Mucosa of descending colon (tissue), 3 donors: ENCODE measurements around the gene ARL14EPL. TPM values are rescaled to one million over a fixed set of nuclear protein-coding genes. Genes with fewer than 3 reads are reported as not detected.

Experiments used
- ATAC-seq: fragments of 200-7000 bp; cut with Tn5 transposase; one replicate; pipeline ENCODE4 v1.9.1; 2020; ENCODE audit warnings: mild to moderate bottlenecking, moderate library complexity
- DNase-seq, 3 donors: peaks; one replicate each; pipeline ENCODE4 v3.0.0-alpha.2; 2020
- H3K36me3 ChIP-seq: fragments of 200-600 bp; one replicate; pipeline ENCODE4 v1.8.0; 2021; ENCODE audit warnings: low read depth, mild to moderate bottlenecking
- H3K4me1 ChIP-seq: fragments of 200-600 bp; one replicate; pipeline ENCODE4 v1.8.0; 2021; ENCODE audit warnings: low read depth, mild to moderate bottlenecking
- H3K4me3 ChIP-seq: fragments of 200-600 bp; one replicate; pipeline ENCODE4 v1.8.0; 2021; ENCODE audit warnings: mild to moderate bottlenecking
- H3K9me3 ChIP-seq: fragments of 200-600 bp; one replicate; pipeline ENCODE4 v1.8.0; 2021; ENCODE audit warnings: mild to moderate bottlenecking
- intact Hi-C, 2 donors: fragments of 100-400 bp; cut with DNase I in 1 of 2; cut with micrococcal nuclease in 1 of 2; formaldehyde crosslinking; loops; one replicate each; pipeline versions ENCODE4 v1.11.0 to v1.11.1; 2022; cut with DNase I, micrococcal nuclease
- total RNA-seq, 3 donors: library from RNA; stranded (reverse); fragmentation: NEBNext Ultra II Directional in 2 of 3; extraction: Animal tissue kit (Norgen Biotek cat#: 25700) in 2 of 3; gene quantifications; one replicate each; pipeline versions ENCODE4 v1.2.1 to v1.2.4, GENCODE V29; 2021 to 2023
- TF ChIP-seq, protein P1 (sequence below): fragments of 200-600 bp; IDR thresholded peaks from one replicate; pipeline ENCODE4 v1.8.0; 2022; ENCODE audit warnings: antibody characterized with exemption, mild to moderate bottlenecking
- donor health status: DM: no; HTN: no; CAD: no; lungs with moderate emphysema.
- donor health status: DM: no; HTN: no; CAD: no.
- donor health status: DM: no; HTN: yes; CAD: no.

The ARL14EPL gene
- total RNA-seq, 3 donors from 2014 or later = not detected

DNA sequence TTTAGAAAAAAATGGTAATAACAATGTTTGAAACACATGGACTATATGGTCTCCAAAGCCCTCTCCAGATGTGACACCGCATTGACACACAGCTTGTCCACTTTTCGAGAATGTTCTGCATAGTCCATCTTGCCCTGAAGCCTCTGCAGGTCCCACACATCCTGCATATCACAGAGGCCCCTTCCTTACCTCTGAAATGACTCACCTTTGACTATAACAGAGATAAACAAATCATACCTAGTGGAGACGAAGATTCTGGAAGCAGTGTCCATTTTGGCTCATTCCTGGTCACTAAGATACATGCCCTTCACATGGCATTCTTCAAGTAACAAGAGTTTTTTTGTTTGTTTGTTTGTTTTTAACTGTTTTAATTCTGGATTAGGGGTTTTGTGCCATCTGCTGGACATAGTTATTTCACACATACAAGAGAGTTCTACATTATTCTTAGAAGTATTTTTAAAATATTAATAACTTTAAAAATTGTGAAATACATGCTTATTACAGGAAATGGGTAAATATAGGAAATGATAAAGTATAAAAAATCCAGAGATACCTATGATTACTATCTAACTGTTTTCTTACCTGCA lies 5.1 kb downstream of the ARL14EPL start:
- DNase-seq (no peak), ATAC-seq (no peak)
- no peak overlapping the region for H3K4me3 ChIP-seq
- TF ChIP-seq, protein P1, sequence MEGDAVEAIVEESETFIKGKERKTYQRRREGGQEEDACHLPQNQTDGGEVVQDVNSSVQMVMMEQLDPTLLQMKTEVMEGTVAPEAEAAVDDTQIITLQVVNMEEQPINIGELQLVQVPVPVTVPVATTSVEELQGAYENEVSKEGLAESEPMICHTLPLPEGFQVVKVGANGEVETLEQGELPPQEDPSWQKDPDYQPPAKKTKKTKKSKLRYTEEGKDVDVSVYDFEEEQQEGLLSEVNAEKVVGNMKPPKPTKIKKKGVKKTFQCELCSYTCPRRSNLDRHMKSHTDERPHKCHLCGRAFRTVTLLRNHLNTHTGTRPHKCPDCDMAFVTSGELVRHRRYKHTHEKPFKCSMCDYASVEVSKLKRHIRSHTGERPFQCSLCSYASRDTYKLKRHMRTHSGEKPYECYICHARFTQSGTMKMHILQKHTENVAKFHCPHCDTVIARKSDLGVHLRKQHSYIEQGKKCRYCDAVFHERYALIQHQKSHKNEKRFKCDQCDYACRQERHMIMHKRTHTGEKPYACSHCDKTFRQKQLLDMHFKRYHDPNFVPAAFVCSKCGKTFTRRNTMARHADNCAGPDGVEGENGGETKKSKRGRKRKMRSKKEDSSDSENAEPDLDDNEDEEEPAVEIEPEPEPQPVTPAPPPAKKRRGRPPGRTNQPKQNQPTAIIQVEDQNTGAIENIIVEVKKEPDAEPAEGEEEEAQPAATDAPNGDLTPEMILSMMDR = no peak
- H3K9me3 ChIP-seq = no peaks in the 10 kb centered on the region
- no peaks in the 10 kb centered on the region for H3K4me1 ChIP-seq
- intact Hi-C loops = no loop called here
- H3K36me3 ChIP-seq = no peaks in the 10 kb centered on the region

DNA sequence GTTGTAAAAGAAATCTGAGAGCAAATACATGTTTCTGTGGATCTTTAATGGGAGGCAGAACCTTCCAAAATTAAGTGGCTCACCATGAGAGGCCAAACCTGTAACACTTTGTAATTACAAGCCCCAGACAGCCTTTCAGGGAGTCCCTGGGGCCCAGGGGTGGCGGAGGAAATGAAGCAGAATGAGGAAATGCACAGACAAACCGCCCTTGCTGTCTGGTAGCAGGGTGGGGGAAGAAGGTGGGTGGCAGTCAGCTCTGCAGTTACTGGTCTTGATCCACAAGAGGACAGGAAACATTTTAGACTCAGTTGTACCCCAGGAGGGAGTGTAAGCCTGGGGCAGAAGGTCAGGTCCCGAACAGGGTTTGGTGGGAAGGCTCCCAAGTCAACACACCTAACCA lies 6.5 kb downstream of the ARL14EPL start:
- Histone ChIP-seq H3K9me3 (no peaks in the 10 kb centered on the region), H3K36me3 (no peaks in the 10 kb centered on the region), H3K4me3 (no peak overlapping the region), H3K4me1 (no peaks in the 10 kb centered on the region)
- ATAC-seq (peak; percentile 60), DNase-seq (no peak)
- intact Hi-C loops = no loop called here
- TF ChIP-seq, protein P1 = no peak

DNA sequence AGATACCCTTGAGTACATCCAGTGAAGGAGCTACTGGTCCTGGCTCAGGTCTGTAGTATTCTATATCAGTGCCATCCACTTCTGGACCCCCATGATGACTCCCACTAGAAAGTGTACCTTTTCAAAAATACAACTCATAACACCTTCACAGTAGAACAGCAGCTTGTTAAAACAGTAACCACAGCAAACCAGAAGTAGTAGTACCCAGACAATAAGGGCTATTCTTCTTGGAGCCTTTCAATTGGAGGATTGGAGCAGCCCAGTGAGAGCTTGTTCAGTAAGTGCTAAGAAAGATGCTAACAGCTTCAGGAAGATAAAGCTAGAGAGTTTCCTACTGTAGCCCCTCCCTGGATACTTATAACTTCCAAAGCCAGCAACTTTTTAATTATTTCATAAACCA lies 10.1 kb downstream of the ARL14EPL start:
- no peak for ATAC-seq
- Histone ChIP-seq H3K9me3 (no peaks in the 10 kb centered on the region), H3K4me1 (no peaks in the 10 kb centered on the region), H3K4me3 (no peak overlapping the region), H3K36me3 (no peaks in the 10 kb centered on the region)
- no peak for DNase-seq
- intact Hi-C loops = no loop called here
- TF ChIP-seq, protein P1 = no peak

DNA sequence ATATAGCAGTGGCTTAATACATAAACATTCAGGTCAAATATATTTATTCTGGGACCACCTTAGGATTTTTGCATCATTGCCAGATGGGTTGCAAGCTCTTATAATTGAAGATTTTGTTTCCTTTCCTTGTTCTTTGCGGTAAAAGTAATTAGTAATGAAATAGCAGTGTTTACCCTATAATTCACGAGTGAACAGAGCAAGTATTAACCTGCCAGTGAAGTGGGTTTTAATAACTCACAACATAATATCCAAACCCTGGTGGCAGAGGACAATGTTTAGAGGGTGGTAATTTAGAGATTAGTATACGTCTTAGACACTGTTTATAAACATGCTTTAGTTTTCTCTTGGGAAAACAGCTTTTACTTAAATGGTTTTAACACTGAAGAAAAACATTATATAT lies 11.8 kb downstream of the ARL14EPL start:
- DNase-seq (no peak), ATAC-seq (no peak)
- Histone ChIP-seq H3K36me3 (no peaks in the 10 kb centered on the region), H3K9me3 (no peaks in the 10 kb centered on the region), H3K4me3 (no peak overlapping the region), H3K4me1 (no peaks in the 10 kb centered on the region)
- TF ChIP-seq, protein P1 = no peak
- intact Hi-C loops = no loop called here

DNA sequence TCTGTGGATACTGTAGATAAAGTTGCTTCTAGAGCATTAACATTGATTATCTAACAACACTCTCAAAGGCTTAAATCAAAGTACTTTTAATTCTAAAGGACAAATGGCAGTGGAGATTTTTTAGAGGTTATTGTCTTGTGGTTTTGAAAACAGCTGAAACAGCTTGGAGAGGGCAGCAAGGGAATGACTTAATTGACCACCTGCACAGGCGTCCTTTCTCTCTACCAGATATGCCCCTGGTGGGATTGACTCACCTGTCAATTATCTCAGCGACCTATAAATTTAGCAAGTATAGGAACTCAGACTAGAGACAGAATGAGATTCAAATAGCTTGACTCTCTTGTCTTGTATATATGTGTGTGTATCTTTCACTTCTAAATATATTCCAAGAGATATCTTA lies 13.5 kb downstream of the ARL14EPL start:
- TF ChIP-seq, protein P1 = no peak
- Histone ChIP-seq H3K9me3 (no peaks in the 10 kb centered on the region), H3K36me3 (no peaks in the 10 kb centered on the region), H3K4me3 (no peak overlapping the region), H3K4me1 (no peaks in the 10 kb centered on the region)
- intact Hi-C loops = no loop called here
- DNase-seq (no peak), ATAC-seq (no peak)

DNA sequence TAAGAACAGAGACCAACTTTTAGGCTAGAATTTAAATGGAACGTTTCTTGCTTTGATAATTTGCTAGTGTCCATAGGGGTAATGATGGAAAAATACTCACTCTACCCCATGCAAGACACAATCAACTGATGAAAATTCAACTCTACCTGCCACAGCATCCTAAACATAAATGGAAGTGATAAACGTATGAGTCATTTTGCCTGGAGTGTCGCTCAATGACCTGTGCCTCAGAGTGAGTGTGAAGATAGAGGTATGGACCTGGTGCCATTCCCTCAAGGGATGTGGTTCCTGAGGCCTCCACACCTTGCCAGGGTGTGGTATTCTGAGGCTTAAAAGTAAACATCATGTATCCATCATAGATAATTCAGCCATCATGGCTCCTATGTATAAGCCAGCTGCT lies 14.0 kb downstream of the ARL14EPL start:
- ATAC-seq (no peak), DNase-seq (no peak)
- intact Hi-C loops = no loop called here
- TF ChIP-seq, protein P1 = no peak
- Histone ChIP-seq H3K4me1 (no peaks in the 10 kb centered on the region), H3K9me3 (no peaks in the 10 kb centered on the region), H3K4me3 (no peak overlapping the region), H3K36me3 (no peaks in the 10 kb centered on the region)
